Neuron (in vitro differentiated cells): ENCODE measurements around the gene ASPG.

Experiments used
- H2AFZ ChIP-seq: one replicate; pipeline ENCODE4 v1.6.1; 2013; ENCODE audit warnings: low read depth, mild to moderate bottlenecking, inconsistent platforms, low read length, moderate library complexity
- H3K27me3 ChIP-seq: one replicate; pipeline ENCODE4 v1.6.1; 2013; ENCODE audit warnings: low read length; ENCODE audit not compliant: insufficient read depth
- H3K36me3 ChIP-seq: one replicate; pipeline ENCODE4 v1.6.1; 2013; ENCODE audit warnings: low read length; ENCODE audit not compliant: insufficient read depth
- H3K4me1 ChIP-seq: one replicate; pipeline ENCODE4 v1.6.1; 2013; ENCODE audit warnings: low read length; ENCODE audit not compliant: insufficient read depth
- H3K4me3 ChIP-seq: 2 replicates; pipeline ENCODE4 v1.5.1; 2013; ENCODE audit warnings: mild to moderate bottlenecking, low read length, moderate library complexity
- H3K9me3 ChIP-seq: one replicate; pipeline ENCODE4 v1.6.1; 2013; ENCODE audit warnings: low read length

The ASPG gene

DNA sequence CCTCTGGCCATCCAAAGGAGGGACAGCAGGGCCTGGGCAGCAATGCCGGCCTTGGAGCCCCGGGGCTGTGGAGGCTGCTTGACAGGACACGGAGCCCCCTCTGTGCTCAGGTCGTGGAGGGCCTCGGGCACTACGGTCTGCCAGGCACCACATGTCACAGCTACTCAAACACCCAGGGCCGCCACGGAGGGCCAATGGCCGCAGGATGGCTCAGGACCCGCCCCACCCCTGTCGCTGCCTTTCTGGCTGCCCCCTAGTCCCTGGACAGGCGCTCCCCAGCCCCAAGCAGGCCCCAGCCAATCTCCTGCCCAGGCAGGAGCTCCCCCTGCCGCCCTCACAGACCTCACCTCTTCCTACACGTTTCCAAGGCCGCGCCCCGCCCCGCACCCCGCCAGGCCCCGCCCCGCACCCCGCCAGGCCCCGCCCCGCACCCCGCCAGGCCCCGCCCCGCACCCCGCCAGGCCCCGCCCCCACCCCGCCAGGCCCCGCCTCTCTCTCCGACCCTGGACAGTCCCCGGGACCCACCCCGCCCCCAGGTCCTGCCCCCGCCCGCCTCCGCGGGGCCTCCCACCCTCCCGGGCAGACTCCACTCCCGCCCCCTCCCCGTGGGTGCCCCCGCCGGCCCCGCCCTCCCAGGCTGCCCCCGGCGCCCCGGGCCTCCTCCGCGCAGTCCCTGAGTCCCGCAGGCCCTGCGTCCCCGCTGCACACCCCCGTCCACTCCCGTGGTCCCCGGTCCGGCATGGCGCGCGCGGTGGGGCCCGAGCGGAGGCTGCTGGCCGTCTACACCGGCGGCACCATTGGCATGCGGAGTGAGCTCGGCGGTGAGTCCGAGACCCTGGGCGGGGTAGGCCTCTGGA is at the start of gene ASPG:
Gene ASPG (plus strand): TSS at position 669 of the 857 bp plus-strand sequence. CDS start 71 bp downstream, at position 740.
- H3K4me3 ChIP-seq = no peak within 1 kb of the TSS
- no peak within 1 kb of the TSS for H2AFZ ChIP-seq
- H3K4me1 ChIP-seq = no peaks in the 10 kb centered on the region
- no peaks in the 10 kb centered on the region for H3K36me3 ChIP-seq
- peaks cover 2% of the 10 kb centered on the region for H3K9me3 ChIP-seq
- peaks cover 73% of the 10 kb centered on the region for H3K27me3 ChIP-seq

- Histone ChIP-seq H2AFZ (no peak overlapping the region), H3K36me3 (no peaks in the 10 kb centered on the region), H3K9me3 (no peaks in the 10 kb centered on the region), H3K27me3 (peaks cover 15% of the 10 kb centered on the region), H3K4me3 (no peak overlapping the region), H3K4me1 (no peaks in the 10 kb centered on the region)
Observed at GRCh38 chr14:104036212-104036611, 49.3 kb upstream of the ASPG start.

DNA sequence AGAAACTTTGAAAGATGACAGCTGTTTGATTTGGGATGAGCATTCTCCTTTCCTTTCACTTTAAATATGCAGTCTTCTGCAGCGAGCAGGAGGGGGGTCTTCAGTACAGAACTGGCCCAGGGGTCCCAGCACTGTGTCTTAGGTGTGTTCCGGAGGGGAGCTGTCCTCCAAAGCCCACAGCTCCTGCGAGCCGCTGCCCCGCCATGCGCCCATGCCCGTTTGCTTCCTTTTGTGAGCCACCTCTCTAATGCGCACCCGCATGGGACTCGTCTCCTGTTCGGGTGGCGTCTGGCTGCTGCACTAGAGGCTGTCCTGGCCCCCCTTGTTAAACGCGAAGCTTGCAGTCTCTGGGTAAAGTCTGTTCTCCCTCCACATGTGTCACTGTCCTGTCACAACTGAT is 48.4 kb upstream of the ASPG start:
- Histone ChIP-seq H3K27me3 (peaks cover 11% of the 10 kb centered on the region), H3K9me3 (no peaks in the 10 kb centered on the region), H3K4me3 (no peak overlapping the region), H3K4me1 (no peaks in the 10 kb centered on the region), H3K36me3 (no peaks in the 10 kb centered on the region), H2AFZ (no peak overlapping the region)

- no peak overlapping the region for H2AFZ ChIP-seq
- H3K9me3 ChIP-seq = no peaks in the 10 kb centered on the region
- no peaks in the 10 kb centered on the region for H3K4me1 ChIP-seq
- peaks cover 11% of the 10 kb centered on the region for H3K27me3 ChIP-seq
- H3K4me3 ChIP-seq = no peak overlapping the region
- no peaks in the 10 kb centered on the region for H3K36me3 ChIP-seq
Observed at GRCh38 chr14:104037903-104038302, 47.6 kb upstream of the ASPG start.

DNA sequence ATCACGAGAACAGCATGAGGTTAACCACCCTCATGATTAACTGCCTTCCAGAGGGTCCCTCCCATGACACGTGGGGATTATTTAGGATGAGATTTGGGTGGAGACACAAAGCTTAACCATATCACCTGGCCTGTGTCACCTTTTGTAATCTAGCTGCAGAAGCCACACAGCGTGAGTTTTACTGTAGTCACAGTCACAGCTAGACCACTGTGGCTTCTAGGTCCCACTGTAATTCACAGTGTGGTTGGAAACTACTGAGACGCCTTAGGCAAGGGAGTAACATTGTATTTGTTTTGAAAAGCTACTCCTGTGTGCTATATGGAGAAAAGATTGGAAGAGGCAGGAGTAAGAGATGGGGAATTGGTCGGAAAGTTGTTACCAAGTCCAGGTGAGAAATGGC is 46.3 kb upstream of the ASPG start:
- peaks cover 7% of the 10 kb centered on the region for H3K27me3 ChIP-seq

DNA sequence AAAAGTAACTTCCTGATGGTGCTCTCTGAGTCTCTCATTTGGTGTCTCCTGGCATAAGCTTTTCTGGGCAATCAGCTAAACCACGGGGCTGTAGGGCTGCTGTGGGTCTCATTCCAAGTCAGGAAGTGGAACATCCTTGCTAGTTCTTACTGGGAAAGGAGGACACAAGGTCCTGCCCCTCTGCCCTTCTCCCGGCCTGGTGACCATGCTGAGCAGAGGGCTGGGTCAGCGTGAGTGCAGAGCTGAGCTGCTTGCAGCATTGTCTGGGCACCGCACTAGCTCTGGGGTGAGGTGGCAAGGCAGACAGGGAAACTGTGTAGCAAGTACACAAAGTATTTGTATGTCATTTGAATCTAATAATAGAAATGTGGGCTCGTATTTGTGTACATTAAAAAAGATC is 45.0 kb upstream of the ASPG start:
- H3K27me3 ChIP-seq = peaks cover 7% of the 10 kb centered on the region

More for the DNA sequence above, 46.3 kb upstream of the ASPG start:
- Histone ChIP-seq H3K4me1 (no peaks in the 10 kb centered on the region), H3K9me3 (no peaks in the 10 kb centered on the region), H3K36me3 (no peaks in the 10 kb centered on the region), H2AFZ (no peak overlapping the region), H3K4me3 (no peak overlapping the region)

GRCh38 chr14:104041430-104042104 is 43.9 kb upstream of the ASPG start:
- H3K4me1 ChIP-seq = no peaks in the 10 kb centered on the region
- no peak overlapping the region for H3K4me3 ChIP-seq
- H2AFZ ChIP-seq = no peak overlapping the region
- H3K9me3 ChIP-seq = no peaks in the 10 kb centered on the region
- H3K27me3 ChIP-seq = peaks cover 7% of the 10 kb centered on the region
- no peaks in the 10 kb centered on the region for H3K36me3 ChIP-seq

More for the DNA sequence above, 45.0 kb upstream of the ASPG start:
- H3K36me3 ChIP-seq = no peaks in the 10 kb centered on the region
- no peak overlapping the region for H3K4me3 ChIP-seq
- H3K4me1 ChIP-seq = no peaks in the 10 kb centered on the region
- no peak overlapping the region for H2AFZ ChIP-seq
- H3K9me3 ChIP-seq = no peaks in the 10 kb centered on the region

- Histone ChIP-seq H3K4me1 (no peaks in the 10 kb centered on the region), H3K27me3 (peaks cover 5% of the 10 kb centered on the region), H2AFZ (no peak overlapping the region), H3K36me3 (no peaks in the 10 kb centered on the region), H3K9me3 (no peaks in the 10 kb centered on the region), H3K4me3 (no peak overlapping the region)
Observed at GRCh38 chr14:104044016-104044415, 41.5 kb upstream of the ASPG start.

DNA sequence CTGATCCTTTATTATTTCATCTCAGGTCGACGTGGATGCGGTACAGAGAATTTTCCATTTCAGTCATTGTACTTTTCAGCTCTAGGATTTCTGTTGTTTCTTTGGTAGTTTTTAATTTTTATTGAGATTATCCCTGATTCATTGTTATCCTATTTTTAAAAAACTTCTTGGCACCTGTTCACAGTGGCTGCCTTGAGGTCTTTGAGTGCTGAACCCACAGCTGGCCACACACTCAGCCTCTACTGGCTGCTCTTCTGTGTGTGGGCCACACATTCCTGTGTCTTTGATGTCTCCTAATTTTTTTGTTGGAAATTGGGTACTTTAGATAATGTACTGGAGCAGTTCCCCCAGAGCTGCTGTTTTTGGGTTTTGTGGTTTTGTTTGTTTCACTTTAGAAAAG is 37.7 kb upstream of the ASPG start:
- no peaks in the 10 kb centered on the region for H3K36me3 ChIP-seq
- no peak overlapping the region for H2AFZ ChIP-seq
- H3K4me1 ChIP-seq = no peaks in the 10 kb centered on the region
- peaks cover 2% of the 10 kb centered on the region for H3K27me3 ChIP-seq
- no peak overlapping the region for H3K4me3 ChIP-seq
- H3K9me3 ChIP-seq = no peaks in the 10 kb centered on the region

- no peak overlapping the region for H3K4me3 ChIP-seq
- no peaks in the 10 kb centered on the region for H3K9me3 ChIP-seq
- H3K36me3 ChIP-seq = no peaks in the 10 kb centered on the region
- H3K27me3 ChIP-seq = peaks cover 3% of the 10 kb centered on the region
- H2AFZ ChIP-seq = no peak overlapping the region
- H3K4me1 ChIP-seq = no peaks in the 10 kb centered on the region
Observed at GRCh38 chr14:104048758-104049507, 36.6 kb upstream of the ASPG start.

DNA sequence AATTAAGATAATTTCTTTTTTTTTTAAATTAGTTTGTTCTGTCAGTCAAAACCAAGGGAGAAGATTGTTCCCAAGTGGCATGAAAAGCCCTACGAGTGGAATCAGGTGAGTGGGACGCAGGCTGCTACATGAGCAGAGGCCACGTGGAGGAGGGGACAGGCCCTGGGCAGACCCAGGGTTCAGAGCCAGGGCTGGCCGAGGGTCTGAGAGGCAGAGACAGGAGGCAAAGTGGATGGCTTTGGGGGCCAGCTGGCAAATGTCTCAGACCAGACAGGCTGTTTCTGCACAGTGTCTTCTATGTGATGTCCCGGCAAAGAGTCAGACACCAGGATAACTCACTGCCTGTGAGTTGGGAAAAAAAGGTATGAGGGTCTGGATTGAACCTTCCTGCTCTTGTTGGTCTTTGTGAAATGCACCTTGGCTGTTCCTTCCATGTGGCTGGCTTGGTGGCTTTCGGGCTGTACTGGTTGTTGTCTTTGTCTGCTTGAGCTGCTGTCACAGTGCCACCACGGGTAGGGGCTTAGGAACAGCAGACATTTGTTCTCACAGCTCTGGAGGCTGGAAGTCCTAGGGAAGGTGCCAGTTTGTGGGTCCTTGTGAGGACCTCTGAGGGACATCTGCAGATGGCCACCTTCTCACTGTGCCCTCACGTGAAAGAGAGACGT is 35.8 kb upstream of the ASPG start:
- Histone ChIP-seq H3K9me3 (no peaks in the 10 kb centered on the region), H3K27me3 (peaks cover 10% of the 10 kb centered on the region), H3K36me3 (no peaks in the 10 kb centered on the region), H3K4me3 (no peak overlapping the region), H3K4me1 (no peaks in the 10 kb centered on the region), H2AFZ (no peak overlapping the region)

DNA sequence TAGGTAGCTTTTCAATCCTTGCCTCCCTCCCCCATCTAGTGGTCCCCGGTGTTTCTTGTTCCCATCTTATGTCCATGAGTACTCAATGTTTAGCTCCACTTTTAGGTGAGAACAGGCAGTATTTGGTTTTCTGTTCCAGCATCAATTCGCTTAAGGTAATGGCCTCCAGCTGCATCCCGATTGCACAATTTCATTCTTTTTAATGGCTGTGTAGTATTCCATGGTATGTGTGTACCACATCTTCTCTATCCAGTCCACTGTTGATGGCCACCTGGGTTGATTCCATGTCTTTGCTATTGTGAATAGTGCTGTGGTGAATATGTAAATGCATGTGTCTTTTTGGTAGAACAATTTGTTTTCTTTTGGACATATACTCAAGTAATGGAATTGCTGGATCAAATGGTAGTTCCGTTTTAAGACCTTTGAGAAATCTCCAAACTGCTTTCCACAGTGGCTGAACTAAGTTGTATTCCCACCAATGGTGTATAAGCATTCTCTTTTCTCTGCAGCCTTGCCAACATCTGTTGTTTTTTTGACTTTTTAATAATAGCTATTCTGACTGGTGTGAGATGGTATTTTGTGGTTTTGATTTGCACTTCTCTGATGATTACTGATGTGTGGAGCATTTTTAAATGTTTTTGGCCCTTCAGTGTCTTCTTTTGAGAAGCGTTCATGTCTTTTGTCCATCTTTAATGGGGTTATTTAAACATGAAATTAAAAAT is 34.2 kb upstream of the ASPG start:
- Histone ChIP-seq H3K36me3 (no peaks in the 10 kb centered on the region), H3K9me3 (no peaks in the 10 kb centered on the region), H3K4me1 (no peaks in the 10 kb centered on the region), H3K27me3 (peaks cover 19% of the 10 kb centered on the region), H2AFZ (no peak overlapping the region), H3K4me3 (no peak overlapping the region)
